Upper lobe of right lung (tissue), 1 donor: Measurements from ENCODE around the gene UNC80. TPM values are rescaled to one million over a fixed set of nuclear protein-coding genes. Genes with fewer than 3 reads are reported as not detected.

Source experiments
- ATAC-seq: fragments of 200-7000 bp; cut with Tn5 transposase; one replicate; pipeline ENCODE4 v1.9.1; 2020; ENCODE audit warnings: mild to moderate bottlenecking, moderate library complexity
- DNase-seq: peaks from one replicate; pipeline ENCODE4 v3.0.0-alpha.2; 2020
- H3K27ac ChIP-seq: fragments of 200-600 bp; one replicate; pipeline ENCODE4 v1.8.0; 2022
- H3K27me3 ChIP-seq: fragments of 200-600 bp; one replicate; pipeline ENCODE4 v1.8.0; 2022; ENCODE audit warnings: mild to moderate bottlenecking
- H3K36me3 ChIP-seq: fragments of 200-600 bp; one replicate; pipeline ENCODE4 v1.8.0; 2022
- H3K4me1 ChIP-seq: fragments of 200-600 bp; one replicate; pipeline ENCODE4 v1.8.0; 2022
- H3K4me3 ChIP-seq: fragments of 200-600 bp; one replicate; pipeline ENCODE4 v1.8.0; 2022; ENCODE audit warnings: mild to moderate bottlenecking
- H3K9me3 ChIP-seq: fragments of 200-600 bp; one replicate; pipeline ENCODE4 v1.8.0; 2022
- intact Hi-C: fragments of 100-400 bp; cut with DNase I; formaldehyde crosslinking; loops from one replicate; pipeline ENCODE4 v1.11.0; 2022
- total RNA-seq: library from RNA; stranded (reverse); fragmentation: NEBNext Ultra II Directional; extraction: Animal tissue kit (Norgen Biotek cat#: 25700); gene quantifications from one replicate; pipeline ENCODE4 v1.2.1, GENCODE V29; 2021
- TF ChIP-seq, protein P1 (sequence below): fragments of 200-600 bp; IDR thresholded peaks from one replicate; pipeline ENCODE4 v1.8.0; 2022; ENCODE audit warnings: antibody characterized with exemption
- donor health status: DM: no; HTN: yes; CAD: no; lungs with severe emphysema.

UNC80 gene
- total RNA-seq, 1 donor from 2014 or later, result not detected

GRCh38 chr2:209868271-209868994, 96.8 kb downstream of the UNC80 start:
- H3K27ac ChIP-seq, result no peak overlapping the region
- H3K4me1 ChIP-seq, result peaks cover 4% of the 10 kb centered on the region
- H3K9me3 ChIP-seq, result no peaks in the 10 kb centered on the region
- ATAC-seq (no peak), DNase-seq (no peak)
- TF ChIP-seq, protein P1, sequence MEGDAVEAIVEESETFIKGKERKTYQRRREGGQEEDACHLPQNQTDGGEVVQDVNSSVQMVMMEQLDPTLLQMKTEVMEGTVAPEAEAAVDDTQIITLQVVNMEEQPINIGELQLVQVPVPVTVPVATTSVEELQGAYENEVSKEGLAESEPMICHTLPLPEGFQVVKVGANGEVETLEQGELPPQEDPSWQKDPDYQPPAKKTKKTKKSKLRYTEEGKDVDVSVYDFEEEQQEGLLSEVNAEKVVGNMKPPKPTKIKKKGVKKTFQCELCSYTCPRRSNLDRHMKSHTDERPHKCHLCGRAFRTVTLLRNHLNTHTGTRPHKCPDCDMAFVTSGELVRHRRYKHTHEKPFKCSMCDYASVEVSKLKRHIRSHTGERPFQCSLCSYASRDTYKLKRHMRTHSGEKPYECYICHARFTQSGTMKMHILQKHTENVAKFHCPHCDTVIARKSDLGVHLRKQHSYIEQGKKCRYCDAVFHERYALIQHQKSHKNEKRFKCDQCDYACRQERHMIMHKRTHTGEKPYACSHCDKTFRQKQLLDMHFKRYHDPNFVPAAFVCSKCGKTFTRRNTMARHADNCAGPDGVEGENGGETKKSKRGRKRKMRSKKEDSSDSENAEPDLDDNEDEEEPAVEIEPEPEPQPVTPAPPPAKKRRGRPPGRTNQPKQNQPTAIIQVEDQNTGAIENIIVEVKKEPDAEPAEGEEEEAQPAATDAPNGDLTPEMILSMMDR, result no peak
- intact Hi-C loops, result no loop called here
- H3K36me3 ChIP-seq, result no peaks in the 10 kb centered on the region
- H3K4me3 ChIP-seq, result no peak overlapping the region
- H3K27me3 ChIP-seq, result no peaks in the 10 kb centered on the region

DNA sequence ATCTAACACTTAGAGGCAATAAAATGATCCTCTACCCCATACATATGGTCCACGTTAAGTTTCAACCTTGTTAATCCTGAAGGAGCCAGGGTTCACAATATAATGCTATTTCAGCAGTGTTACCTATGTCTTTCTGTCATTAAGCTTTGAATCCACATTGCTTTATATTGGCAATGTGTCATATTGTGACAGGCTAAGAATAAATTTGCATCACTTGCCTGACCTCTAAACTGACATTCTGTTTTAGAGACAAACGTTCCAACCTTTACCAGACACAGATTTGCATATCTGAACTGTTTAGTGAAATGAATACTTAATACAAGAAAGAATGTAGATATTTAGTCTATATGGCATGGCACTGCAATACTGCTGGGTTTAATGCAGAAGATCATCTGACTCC, 98.4 kb downstream of the UNC80 start:
- Histone ChIP-seq H3K4me3 (no peak overlapping the region), H3K4me1 (peaks cover 4% of the 10 kb centered on the region), H3K27me3 (no peaks in the 10 kb centered on the region), H3K36me3 (no peaks in the 10 kb centered on the region), H3K27ac (no peak overlapping the region), H3K9me3 (no peaks in the 10 kb centered on the region)
- DNase-seq (no peak), ATAC-seq (no peak)
- TF ChIP-seq, protein P1, result no peak
- intact Hi-C loops, result no loop called here

DNA sequence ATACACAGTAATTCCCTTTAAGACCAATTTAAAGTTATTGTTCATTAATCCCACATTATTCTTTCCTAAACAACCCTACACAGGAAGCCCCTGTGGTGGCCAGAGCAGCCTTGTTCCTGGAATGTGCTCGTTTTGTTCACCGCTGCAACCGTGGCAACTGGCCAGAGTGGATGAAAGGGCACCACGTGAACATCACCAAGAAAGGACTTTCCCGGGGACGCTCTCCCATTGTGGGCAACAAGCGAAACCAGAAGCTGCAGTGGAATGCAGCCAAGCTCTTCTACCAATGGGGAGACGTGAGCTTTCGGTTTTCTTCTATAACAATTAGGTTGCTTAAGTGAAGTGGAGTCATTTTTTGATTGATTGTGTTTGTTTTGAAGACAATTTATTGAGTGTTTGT, 101.0 kb downstream of the UNC80 start:
- intact Hi-C loops, result no loop called here
- peak overlapping the region; percentile 11 for H3K4me3 ChIP-seq

DNA sequence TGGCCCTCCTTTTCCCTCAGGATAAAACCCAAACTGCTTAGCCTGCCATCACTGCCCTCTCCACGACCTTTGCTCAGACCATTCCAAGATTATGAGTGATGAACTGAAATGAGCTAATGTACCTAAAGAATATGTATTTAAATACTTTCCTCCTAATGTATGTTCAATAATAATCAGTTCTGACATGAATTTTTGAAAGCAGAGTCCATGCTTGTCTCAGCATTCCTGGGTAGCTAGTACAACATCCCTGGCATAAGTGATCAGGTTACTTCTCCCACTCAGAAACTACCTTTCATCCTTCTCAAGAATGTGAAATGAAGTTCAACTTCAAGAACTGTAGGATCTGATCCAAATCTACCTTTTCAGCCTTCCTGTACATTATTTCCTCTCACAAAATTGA, 103.6 kb downstream of the UNC80 start:
- intact Hi-C loops, result no loop called here
- Histone ChIP-seq H3K4me1 (peaks cover 4% of the 10 kb centered on the region), H3K27me3 (no peaks in the 10 kb centered on the region), H3K36me3 (no peaks in the 10 kb centered on the region), H3K9me3 (no peaks in the 10 kb centered on the region), H3K27ac (no peak overlapping the region), H3K4me3 (no peak overlapping the region)
- no peak for ATAC-seq
- DNase-seq, result no peak
- TF ChIP-seq, protein P1, result no peak

More for the DNA sequence above, 101.0 kb downstream of the UNC80 start:
- TF ChIP-seq, protein P1, result no peak
- peak; percentile 33 for ATAC-seq
- Histone ChIP-seq H3K9me3 (no peaks in the 10 kb centered on the region), H3K36me3 (no peaks in the 10 kb centered on the region), H3K27ac (no peak overlapping the region), H3K4me1 (peaks cover 4% of the 10 kb centered on the region), H3K27me3 (no peaks in the 10 kb centered on the region)
- no peak for DNase-seq

DNA sequence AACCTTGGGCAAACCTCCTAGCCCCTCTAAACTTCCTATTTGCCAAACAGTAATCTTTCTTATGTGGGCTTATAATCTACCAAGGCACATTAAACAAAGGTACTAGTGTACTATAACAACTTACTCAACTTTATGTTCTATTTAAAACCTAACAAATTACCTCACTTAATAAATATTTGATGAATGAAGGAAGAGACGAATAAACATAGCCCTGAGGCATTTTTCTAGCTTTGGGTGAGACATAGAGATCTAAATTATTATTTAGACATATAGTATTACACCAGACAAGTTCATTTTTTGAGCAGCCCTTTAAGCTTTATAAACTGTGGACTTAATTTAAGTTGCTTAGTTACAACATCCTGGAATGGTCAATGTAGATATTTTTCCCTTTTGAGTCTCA, 104.6 kb downstream of the UNC80 start:
- Histone ChIP-seq H3K9me3 (no peaks in the 10 kb centered on the region), H3K27me3 (no peaks in the 10 kb centered on the region), H3K4me1 (peaks cover 4% of the 10 kb centered on the region), H3K27ac (no peak overlapping the region), H3K4me3 (no peak overlapping the region), H3K36me3 (no peaks in the 10 kb centered on the region)
- TF ChIP-seq, protein P1, result no peak
- intact Hi-C loops, result no loop called here
- ATAC-seq (no peak), DNase-seq (no peak)
